A673 (cell line): Measurements from ENCODE around the gene CHRNA3. TPM values are rescaled to one million over a fixed set of nuclear protein-coding genes. Genes with fewer than 3 reads are reported as not detected.

Experiments
- BruUV-seq: library from RNA; stranded (reverse); fragments of 400-500 nt; replicated peaks from 2 replicates; lab custom pipeline; 2021; lab: Mats Ljungman, UMichigan
- CTCF ChIA-PET: fragments of 300-600 bp; sonication (Branson Sonifier 250); formaldehyde crosslinking; loops from one replicate; lab custom pipeline; 2022; ENCODE audit warnings: antibody characterized with exemption; lab: Charles Lee
- POLR2A ChIA-PET: fragments of 300-600 bp; sonication (Branson Sonifier 250); formaldehyde crosslinking; loops from one replicate; lab custom pipeline; 2022; ENCODE audit warnings: antibody characterized with exemption; ENCODE audit not compliant: low non-redundant PET; lab: Charles Lee
- DNase-seq: peaks from one replicate; pipeline ENCODE4 v3.0.0-alpha.2; 2015; ENCODE audit warnings: low spot score
- H3K27ac ChIP-seq: fragments of 200-600 bp; sonication (generic); 2 replicates; pipeline ENCODE4 v1.5.1; 2016; ENCODE audit warnings: mixed run types, low read depth, mild to moderate bottlenecking, mixed read lengths, antibody characterized with exemption, low read length; ENCODE audit not compliant: poor library complexity, severe bottlenecking
- H3K27me3 ChIP-seq: fragments of 200-600 bp; sonication (generic); replicated peaks from 2 replicates; pipeline ENCODE4 v1.6.1; 2017; ENCODE audit warnings: mixed run types, low read depth, mild to moderate bottlenecking, mixed read lengths, antibody characterized with exemption, low read length; ENCODE audit not compliant: insufficient read depth, poor library complexity
- H3K36me3 ChIP-seq: fragments of 200-600 bp; sonication (generic); 2 replicates; pipeline ENCODE4 v1.6.1; 2016; ENCODE audit warnings: mixed run types, mild to moderate bottlenecking, mixed read lengths, antibody characterized with exemption, low read length; ENCODE audit not compliant: insufficient read depth, poor library complexity, severe bottlenecking
- H3K4me1 ChIP-seq: fragments of 200-600 bp; sonication (generic); 2 replicates; pipeline ENCODE4 v1.6.1; 2017; ENCODE audit warnings: mixed run types, mild to moderate bottlenecking, mixed read lengths, antibody characterized with exemption, low read length; ENCODE audit not compliant: insufficient read depth, poor library complexity, severe bottlenecking
- H3K4me3 ChIP-seq: fragments of 200-600 bp; sonication (generic); 2 replicates; pipeline ENCODE4 v1.5.1; 2016; ENCODE audit warnings: low read depth, mixed run types, mild to moderate bottlenecking, mixed read lengths, low read length; ENCODE audit not compliant: poor library complexity, severe bottlenecking
- H3K9me3 ChIP-seq: fragments of 200-600 bp; sonication (generic); 2 replicates; pipeline ENCODE4 v1.6.1; 2016; ENCODE audit warnings: mixed run types, low read depth, mild to moderate bottlenecking, mixed read lengths, antibody characterized with exemption, low read length; ENCODE audit not compliant: poor library complexity, severe bottlenecking
- CTCF ChIP-seq: fragments of 300-800, 200-600 bp; sonication (generic); conservative IDR thresholded peaks from 2 replicates; pipeline ENCODE4 v1.5.1; 2017; ENCODE audit warnings: low read depth, mild to moderate bottlenecking, antibody characterized with exemption, low read length, moderate library complexity, mixed read lengths
- EZH2 ChIP-seq: fragments of 200-600 bp; sonication (generic); IDR thresholded peaks from 2 replicates; pipeline ENCODE4 v1.6.1; 2017; ENCODE audit warnings: borderline replicate concordance, low read depth, mild to moderate bottlenecking, mixed read lengths, antibody characterized with exemption, low read length; ENCODE audit not compliant: poor library complexity, severe bottlenecking
- intact Hi-C: fragments of 100-400 bp; cut with micrococcal nuclease; formaldehyde crosslinking; loops from one replicate; pipeline ENCODE4 v1.10.0; 2022; ENCODE audit not compliant: unreplicated experiment
- total RNA-seq: library from RNA; stranded (reverse); gene quantifications from 2 replicates; pipeline ENCODE4 v1.2.3, GENCODE V29; 2021

CHRNA3 gene
- total RNA-seq, 1 experiment from 2014 or later = not detected

- intact Hi-C loops = loop anchor here (1.0 kb wide), 2 partner anchors 91 to 133 kb away; no protein-coding TSS in a partner anchor
- Histone ChIP-seq H3K36me3 (no peaks in the 10 kb centered on the region), H3K27me3 (peaks cover 53% of the 10 kb centered on the region), H3K9me3 (no peaks in the 10 kb centered on the region), H3K4me3 (no peak overlapping the region), H3K27ac (no peak overlapping the region), H3K4me1 (no peaks in the 10 kb centered on the region)
- BruUV-seq = no TSS peak
- TF ChIP-seq EZH2 (no peak), CTCF (peak; percentile 85)
- POLR2A ChIA-PET = no interaction called here
- CTCF ChIA-PET = no interaction called here
- peak; percentile 82 for DNase-seq
These were observed 2.3 kb downstream of the CHRNA3 start for GRCh38 chr15:78618490-78618934.

GRCh38 chr15:78618064-78618463, 2.7 kb downstream of the CHRNA3 start:
- POLR2A ChIA-PET = no interaction called here

GRCh38 chr15:78617516-78617915, 3.3 kb downstream of the CHRNA3 start:
- no peak for DNase-seq
- Histone ChIP-seq H3K36me3 (no peaks in the 10 kb centered on the region), H3K27ac (no peak overlapping the region), H3K27me3 (peaks cover 43% of the 10 kb centered on the region), H3K4me1 (no peaks in the 10 kb centered on the region), H3K9me3 (no peaks in the 10 kb centered on the region), H3K4me3 (no peak overlapping the region)
- ChIA-PET CTCF (no interaction called here), POLR2A (no interaction called here)
- intact Hi-C loops = no loop called here
- TF ChIP-seq EZH2 (no peak), CTCF (no peak)
- BruUV-seq = no TSS peak

More at GRCh38 chr15:78618064-78618463, 2.7 kb downstream of the CHRNA3 start:
- no peaks in the 10 kb centered on the region for H3K4me1 ChIP-seq
- no peak overlapping the region for H3K27ac ChIP-seq
- no peaks in the 10 kb centered on the region for H3K9me3 ChIP-seq
- no peak overlapping the region for H3K4me3 ChIP-seq
- BruUV-seq = no TSS peak
- no peaks in the 10 kb centered on the region for H3K36me3 ChIP-seq
- CTCF ChIA-PET = no interaction called here
- intact Hi-C loops = loop anchor here (1.0 kb wide), 2 partner anchors 91 to 133 kb away; no protein-coding TSS in a partner anchor
- no peak for DNase-seq
- peaks cover 48% of the 10 kb centered on the region for H3K27me3 ChIP-seq
- TF ChIP-seq EZH2 = no peak
- no peak for TF ChIP-seq CTCF
